Stomach (tissue), 9 donors: ENCODE results near the gene SMARCC1. TPM values are rescaled to one million over a fixed set of nuclear protein-coding genes. Genes with fewer than 3 reads are reported as not detected.

Experiments
- DNase-seq, 2 donors: peaks; one replicate each; pipeline versions ENCODE4 v3.0.0 to v3.0.0-alpha.2; 2013 to 2019
- H3K27ac ChIP-seq, 5 donors: fragments of 200-600 bp in 4 of 5; sonication (generic) in 4 of 5; one replicate each; pipeline ENCODE4 v1.5.1; 2013 to 2019; ENCODE audit warnings: mild to moderate bottlenecking in 1 of 5, moderate library complexity in 1 of 5
- H3K27me3 ChIP-seq, 3 donors: fragments of 200-600 bp; sonication (generic); one replicate each; pipeline ENCODE4 v1.5.1; 2017 to 2019; ENCODE audit warnings: mixed run types in 1 of 3
- H3K36me3 ChIP-seq, 4 donors: fragments of 200-600 bp; sonication (generic); 1 replicate in 3 of 4; 2 replicates in 1 of 4; pipeline ENCODE4 v1.5.1; 2016 to 2019
- H3K4me1 ChIP-seq, 4 donors: fragments of 200-600 bp; sonication (generic); one replicate each; pipeline ENCODE4 v1.5.1; 2016 to 2019
- H3K4me3 ChIP-seq, 4 donors: fragments of 200-600 bp; sonication (generic) in 3 of 4; one replicate each; pipeline ENCODE4 v1.5.1; 2016 to 2019; ENCODE audit warnings: mild to moderate bottlenecking in 1 of 4
- H3K9me3 ChIP-seq, 4 donors: fragments of 200-600 bp; sonication (generic); one replicate each; pipeline ENCODE4 v1.5.1; 2016 to 2019
- CTCF ChIP-seq, 7 experiments: fragments of 450-650 bp in 4 of 7; fragments of 200-600 bp in 3 of 7; sonication (generic) in 3 of 7; IDR thresholded peaks; one replicate each; pipeline ENCODE4 v1.5.1; 2016 to 2019; ENCODE audit warnings: antibody characterized with exemption in 7 of 7, control low read depth in 2 of 7, mild to moderate bottlenecking in 1 of 7
- EP300 ChIP-seq: sonication (generic); formaldehyde crosslinking; IDR thresholded peaks from one replicate; pipeline ENCODE4 v1.6.1; 2017; ENCODE audit warnings: antibody characterized with exemption
- POLR2A ChIP-seq, 4 donors: fragments of 450-650 bp; IDR thresholded peaks; one replicate each; pipeline ENCODE4 v1.6.1; 2016; ENCODE audit warnings: antibody characterized with exemption in 4 of 4, control low read depth in 2 of 4, mild to moderate bottlenecking in 1 of 4, moderate library complexity in 1 of 4
- POLR2AphosphoS5 ChIP-seq, 3 donors: sonication (generic); formaldehyde crosslinking; IDR thresholded peaks; one replicate each; pipeline ENCODE4 v1.6.1; 2016; ENCODE audit warnings: antibody characterized with exemption in 3 of 3
- WGBS, 5 donors: extraction: QIAGEN DNeasy Blood & Tissue Kit in 3 of 5; methylation state at CpG; one replicate each; pipeline versions ENCODE4 v1.1.5 to v1.1.7; 2013 to 2018; 5-methylcytosine and 5-hydroxymethylcytosine counted together
- intact Hi-C: fragments of 100-400 bp; cut with DNase I; formaldehyde crosslinking; loops from one replicate; pipeline ENCODE4 v1.15.1; 2023; ENCODE audit warnings: low total_unique reads
- polyA plus RNA-seq, 3 donors: library from polyadenylated mRNA; stranded (reverse); fragments of 200-250 nt; gene quantifications; one replicate each; pipeline ENCODE4 v1.2.3, GENCODE V29; 2013
- total RNA-seq, 5 donors: library from RNA; depleted of rRNA; stranded (reverse); fragments of >200 nt; gene quantifications; one replicate each; pipeline versions ENCODE4 v1.1.0 to v1.2.3, GENCODE V29; 2014 to 2016
- donor health status: healthy with polysubstance abuse.
- donor health status: Bipolar disorder and iron deficiency.
- donor health status: healthy.

SMARCC1 gene
- total and polyA plus RNA-seq, 8 donors: 8.6 to 64.3 (median 27.3) TPM

GRCh38 chr3:47641739-47642138 is 140.0 kb downstream of the SMARCC1 start:
- intact Hi-C loops: no loop called here
- Histone ChIP-seq H3K9me3 (no peaks in the 10 kb centered on the region), H3K36me3 (peaks cover 15 to 59% (median 54%) of the 10 kb centered on the region in 4 donors), H3K27me3 (no peaks in the 10 kb centered on the region), H3K4me1 (peaks cover 0 to 8% (median 1%) of the 10 kb centered on the region in 4 donors), H3K27ac (no peak overlapping the region), H3K4me3 (no peak overlapping the region)
- DNase-seq: no peak
- WGBS, 5 donors: 67 to 86% (median 78%) methylated on average over 7 of the region's 7 CpGs
- TF ChIP-seq EP300: no peak
- TF ChIP-seq CTCF (IDR thresholded peaks at IDR 0.05): no peak
- no peak for TF ChIP-seq POLR2A (IDR thresholded peaks at IDR 0.05)
- no peak for TF ChIP-seq POLR2AphosphoS5 (IDR thresholded peaks at IDR 0.05)

- H3K27ac ChIP-seq: no peak overlapping the region
- H3K27me3 ChIP-seq: no peaks in the 10 kb centered on the region
- peaks cover 17 to 81% (median 78%) of the 10 kb centered on the region in 4 donors for H3K36me3 ChIP-seq
- H3K4me1 ChIP-seq: no peaks in the 10 kb centered on the region
- DNase-seq: no peak
- 67 to 97% (median 92%) methylated on average over 2 of the region's 2 CpGs for WGBS, 5 donors
- intact Hi-C loops: no loop called here
- H3K4me3 ChIP-seq: no peak overlapping the region
- TF ChIP-seq POLR2A (IDR thresholded peaks at IDR 0.05) (no peak), CTCF (IDR thresholded peaks at IDR 0.05) (no peak), EP300 (no peak), POLR2AphosphoS5 (IDR thresholded peaks at IDR 0.05) (no peak)
- H3K9me3 ChIP-seq: no peaks in the 10 kb centered on the region
These were observed 144.8 kb downstream of the SMARCC1 start for GRCh38 chr3:47636921-47637320.

- no peaks in the 10 kb centered on the region for H3K9me3 ChIP-seq
- no peak for TF ChIP-seq EP300
- TF ChIP-seq POLR2AphosphoS5 (IDR thresholded peaks at IDR 0.05): no peak
- TF ChIP-seq CTCF (IDR thresholded peaks at IDR 0.05): no peak
- no peak for TF ChIP-seq POLR2A (IDR thresholded peaks at IDR 0.05)
- H3K4me1 ChIP-seq: no peaks in the 10 kb centered on the region
- intact Hi-C loops: no loop called here
- no peak overlapping the region for H3K4me3 ChIP-seq
- 82 to 96% (median 83%) methylated on average over 6 of the region's 6 CpGs for WGBS, 5 donors
- H3K27me3 ChIP-seq: no peaks in the 10 kb centered on the region
- no peak overlapping the region for H3K27ac ChIP-seq
- DNase-seq: no peak
- peaks cover 21 to 83% (median 79%) of the 10 kb centered on the region in 4 donors for H3K36me3 ChIP-seq
These were observed 145.5 kb downstream of the SMARCC1 start for GRCh38 chr3:47636225-47636624.

- TF ChIP-seq POLR2AphosphoS5 (IDR thresholded peaks at IDR 0.05) (no peak), EP300 (no peak), POLR2A (IDR thresholded peaks at IDR 0.05) (no peak)
- Histone ChIP-seq H3K27ac (no peak overlapping the region), H3K9me3 (no peaks in the 10 kb centered on the region), H3K36me3 (peaks cover 27 to 87% (median 82%) of the 10 kb centered on the region in 4 donors), H3K4me3 (no peak overlapping the region), H3K27me3 (no peaks in the 10 kb centered on the region), H3K4me1 (no peaks in the 10 kb centered on the region)
- DNase-seq: no peak
- intact Hi-C loops: no loop called here
- WGBS, 5 donors: 87 to 97% (median 93%) methylated on average over 1 of the region's 1 CpG
These were observed 146.2 kb downstream of the SMARCC1 start for GRCh38 chr3:47635536-47635935.

- H3K27me3 ChIP-seq: no peaks in the 10 kb centered on the region
- no peak overlapping the region for H3K4me3 ChIP-seq
- no peak overlapping the region for H3K27ac ChIP-seq
- intact Hi-C loops: no loop called here
- H3K36me3 ChIP-seq: peaks cover 27 to 92% (median 87%) of the 10 kb centered on the region in 4 donors
- TF ChIP-seq EP300 (no peak), POLR2A (IDR thresholded peaks at IDR 0.05) (no peak), CTCF (IDR thresholded peaks at IDR 0.05) (no peak), POLR2AphosphoS5 (IDR thresholded peaks at IDR 0.05) (no peak)
- H3K9me3 ChIP-seq: no peaks in the 10 kb centered on the region
- no peaks in the 10 kb centered on the region for H3K4me1 ChIP-seq
- no peak for DNase-seq
- WGBS, 5 donors: 81 to 87% (median 86%) methylated on average over 6 of the region's 6 CpGs
These were observed 146.7 kb downstream of the SMARCC1 start for GRCh38 chr3:47634996-47635395.
